ENCODE data around the gene MYH10.

MYH10 gene

DNA sequence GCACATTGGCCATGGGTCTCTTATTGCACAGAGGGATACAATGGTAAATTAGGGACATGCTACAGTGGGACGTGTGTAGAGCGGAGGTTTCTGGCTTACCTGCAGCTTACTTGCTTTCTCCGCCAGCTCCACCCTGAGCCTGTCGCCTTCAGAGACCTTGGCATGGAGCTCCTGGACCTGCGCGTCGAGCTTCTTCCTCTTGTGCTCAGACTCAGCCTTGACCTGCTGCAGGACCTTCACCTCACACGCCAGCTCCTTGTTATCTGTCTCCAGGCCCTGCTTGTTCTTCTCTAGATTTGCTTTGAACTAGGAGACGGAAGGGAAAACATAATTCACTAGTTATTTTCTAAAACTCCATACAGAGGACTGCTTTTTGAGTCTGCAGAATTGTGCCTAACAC is 131.4 kb downstream of the MYH10 start:
- no peak overlapping the region for H3K27ac ChIP-seq
- no peak overlapping the region for H3K4me3 ChIP-seq
- no peaks in the 10 kb centered on the region for H3K9me3 ChIP-seq (ENCODE audit: low read depth, low read length)
- DNase-seq (ENCODE audit: low read depth, low spot score) = no peak
- H3K36me3 ChIP-seq (ENCODE audit: insufficient read depth, low read length) = peaks cover 59% of the 10 kb centered on the region
- H3K9ac ChIP-seq (ENCODE audit: insufficient read length) = no peak overlapping the region
- TF ChIP-seq FOXP2 (optimal IDR thresholded peaks at IDR 0.05; ENCODE audit: control extremely low read depth, extremely low read length, insufficient read depth) (no peak), POLR2AphosphoS5 (IDR thresholded peaks at IDR 0.05; ENCODE audit: borderline replicate concordance, low read depth, low read length) (no peak), EZH2 (IDR thresholded peaks at IDR 0.05) (no peak)

DNA sequence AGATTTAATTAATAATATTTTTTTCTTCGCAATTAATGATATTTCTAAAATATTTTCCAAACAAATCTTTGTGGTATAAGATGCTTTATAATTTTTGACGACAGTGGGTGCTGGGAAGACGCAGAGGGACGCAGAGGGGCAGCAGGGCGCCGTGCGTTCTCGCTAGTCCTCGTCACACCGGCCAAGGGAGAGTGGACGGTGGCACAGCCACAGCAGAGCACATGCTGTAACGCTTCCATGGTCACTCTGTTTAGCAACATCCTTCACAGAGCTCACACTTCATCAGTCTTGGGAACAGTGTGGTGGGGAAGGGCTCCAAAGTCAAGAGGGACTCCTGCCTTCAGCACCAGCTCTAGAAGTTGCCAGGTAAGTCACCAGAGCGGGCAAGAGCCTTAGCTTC is 134.4 kb downstream of the MYH10 start:
- Histone ChIP-seq H3K9me3 (ENCODE audit: low read depth, low read length) (no peaks in the 10 kb centered on the region), H3K9ac (ENCODE audit: insufficient read length) (no peak overlapping the region), H3K27ac (no peak overlapping the region), H3K36me3 (ENCODE audit: insufficient read depth, low read length) (peaks cover 82% of the 10 kb centered on the region), H3K4me3 (no peak overlapping the region)
- DNase-seq (ENCODE audit: low read depth, low spot score) = no peak
- TF ChIP-seq POLR2AphosphoS5 (IDR thresholded peaks at IDR 0.05; ENCODE audit: borderline replicate concordance, low read depth, low read length) (no peak), EZH2 (IDR thresholded peaks at IDR 0.05) (no peak), FOXP2 (optimal IDR thresholded peaks at IDR 0.05; ENCODE audit: control extremely low read depth, extremely low read length, insufficient read depth) (no peak)

DNA sequence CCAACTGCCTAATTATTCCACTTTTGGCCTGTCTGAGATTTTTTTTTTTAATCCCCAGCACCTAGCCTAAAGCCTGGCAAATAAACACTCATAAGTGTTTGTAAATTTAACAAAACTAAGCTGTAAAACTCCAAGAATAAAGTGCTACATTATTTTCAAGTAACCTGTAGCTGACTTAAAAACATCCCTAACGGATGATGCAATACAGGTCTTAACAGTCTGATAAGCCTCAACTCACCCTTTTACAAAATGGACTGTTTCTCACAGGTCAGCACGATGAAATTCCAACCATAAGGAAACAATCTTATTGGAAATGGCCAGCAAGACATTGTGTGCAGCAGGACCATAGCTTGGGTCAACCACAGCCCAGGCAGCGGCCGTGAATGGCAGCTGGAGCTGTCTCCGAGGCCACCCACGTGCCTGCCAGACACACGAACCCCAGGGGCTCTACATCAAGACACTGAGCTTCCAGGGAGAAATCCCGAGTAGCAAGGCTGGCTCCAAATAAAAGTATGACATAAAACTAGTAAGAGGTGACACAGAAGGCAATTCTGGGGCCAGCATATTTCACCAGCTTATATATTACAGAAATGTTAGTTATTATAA is 135.9 kb downstream of the MYH10 start:
- no peaks in the 10 kb centered on the region for H3K9me3 ChIP-seq (ENCODE audit: low read depth, low read length)
- no peak overlapping the region for H3K9ac ChIP-seq (ENCODE audit: insufficient read length)
- peak overlapping the region; percentile 48 for H3K27ac ChIP-seq
- DNase-seq (ENCODE audit: low read depth, low spot score) = no peak
- no peak overlapping the region for H3K4me3 ChIP-seq
- TF ChIP-seq EZH2 (IDR thresholded peaks at IDR 0.05) (no peak), FOXP2 (optimal IDR thresholded peaks at IDR 0.05; ENCODE audit: control extremely low read depth, extremely low read length, insufficient read depth) (no peak), POLR2AphosphoS5 (IDR thresholded peaks at IDR 0.05; ENCODE audit: borderline replicate concordance, low read depth, low read length) (no peak)
- peaks cover 78% of the 10 kb centered on the region for H3K36me3 ChIP-seq (ENCODE audit: insufficient read depth, low read length)

DNA sequence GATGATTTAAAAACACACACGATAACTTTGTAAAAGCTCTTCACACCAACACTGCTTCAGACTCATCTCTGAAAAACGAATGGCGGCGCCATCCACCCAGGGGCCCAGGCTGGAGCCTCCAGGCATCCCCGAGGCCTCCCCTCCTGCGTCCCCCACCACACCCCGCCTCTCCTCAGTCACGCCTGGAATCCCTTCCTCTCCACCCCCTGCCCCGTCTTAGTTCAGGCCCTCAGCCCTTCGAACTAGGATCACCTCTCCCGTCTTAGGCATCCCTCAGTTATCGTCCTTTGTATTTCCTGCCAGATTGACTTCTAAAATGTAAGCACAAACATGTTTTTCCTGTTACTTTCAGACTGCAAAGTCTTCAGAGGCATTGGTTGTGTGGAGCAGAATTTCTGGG is 136.5 kb downstream of the MYH10 start:
- H3K27ac ChIP-seq = peak overlapping the region; percentile 48; the same call in 1 of the 2 replicates

DNA sequence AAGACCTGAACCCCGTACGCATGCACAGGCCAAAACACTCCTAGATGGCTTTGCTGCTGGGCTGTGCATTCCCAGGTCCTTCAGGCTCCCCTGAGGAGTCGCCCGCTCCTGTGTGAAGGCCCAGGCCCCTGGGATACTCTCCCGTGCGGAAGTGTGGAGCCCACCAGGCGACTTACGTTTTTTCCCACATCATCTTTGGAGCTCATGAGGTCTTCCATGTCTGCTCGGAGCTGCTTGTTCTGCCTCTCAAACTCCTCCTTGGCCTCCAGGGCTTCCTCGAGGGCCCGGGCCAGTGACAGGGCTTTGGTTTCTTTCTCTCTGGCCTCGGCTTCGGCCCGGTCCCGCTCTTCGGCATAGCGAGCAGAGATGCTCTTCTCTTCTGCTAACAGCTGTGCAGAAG is 138.4 kb downstream of the MYH10 start:
- TF ChIP-seq EZH2 (IDR thresholded peaks at IDR 0.05) (no peak), POLR2AphosphoS5 (IDR thresholded peaks at IDR 0.05; ENCODE audit: borderline replicate concordance, low read depth, low read length) (no peak), FOXP2 (optimal IDR thresholded peaks at IDR 0.05; ENCODE audit: control extremely low read depth, extremely low read length, insufficient read depth) (no peak)
- Histone ChIP-seq H3K36me3 (ENCODE audit: insufficient read depth, low read length) (peaks cover 81% of the 10 kb centered on the region), H3K4me3 (no peak overlapping the region), H3K27ac (no peak overlapping the region), H3K9me3 (ENCODE audit: low read depth, low read length) (no peaks in the 10 kb centered on the region), H3K9ac (ENCODE audit: insufficient read length) (no peak overlapping the region)
- no peak for DNase-seq (ENCODE audit: low read depth, low spot score)

More for the DNA sequence above, 136.5 kb downstream of the MYH10 start:
- TF ChIP-seq EZH2 (IDR thresholded peaks at IDR 0.05) (no peak), POLR2AphosphoS5 (IDR thresholded peaks at IDR 0.05; ENCODE audit: borderline replicate concordance, low read depth, low read length) (no peak), FOXP2 (optimal IDR thresholded peaks at IDR 0.05; ENCODE audit: control extremely low read depth, extremely low read length, insufficient read depth) (no peak)
- no peak for DNase-seq (ENCODE audit: low read depth, low spot score)
- Histone ChIP-seq H3K36me3 (ENCODE audit: insufficient read depth, low read length) (peaks cover 74% of the 10 kb centered on the region), H3K9ac (ENCODE audit: insufficient read length) (no peak overlapping the region), H3K9me3 (ENCODE audit: low read depth, low read length) (no peaks in the 10 kb centered on the region), H3K4me3 (no peak overlapping the region)

DNA sequence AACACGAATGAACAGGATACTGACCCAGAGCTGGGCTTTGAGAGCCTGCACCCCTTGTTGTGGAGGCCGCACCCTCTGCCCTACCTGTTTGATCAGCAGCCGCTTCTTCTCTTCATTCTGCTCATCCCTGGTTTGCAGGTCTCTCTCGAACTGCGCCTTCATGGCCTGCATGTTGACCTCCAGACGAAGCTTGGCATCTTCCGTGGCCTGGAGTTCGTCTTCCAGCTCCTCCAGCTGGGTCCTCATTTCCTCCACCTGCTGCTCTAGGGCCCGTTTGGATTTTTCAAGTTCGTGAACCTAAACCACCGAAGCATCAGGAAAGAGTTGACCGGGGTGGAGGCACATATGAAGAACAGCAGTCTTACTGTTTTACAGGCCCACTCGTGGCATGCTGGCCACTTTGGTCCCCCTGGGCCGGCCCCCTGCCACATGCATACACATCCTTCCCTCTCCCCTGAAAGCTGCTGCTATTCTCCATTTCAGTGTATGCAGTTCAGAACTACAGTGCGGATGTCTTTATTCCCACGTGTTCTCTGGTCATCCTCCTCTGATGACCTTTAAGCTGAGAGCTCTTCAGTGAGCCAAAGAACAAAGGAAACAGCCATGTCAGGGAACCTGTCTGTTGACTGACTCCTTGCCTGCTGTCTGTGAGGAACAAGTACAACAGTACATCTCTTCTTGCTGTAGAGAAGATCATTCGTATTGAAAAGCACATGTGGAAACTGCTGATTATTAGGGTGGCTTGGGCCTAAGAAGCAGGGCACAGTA is 140.1 kb downstream of the MYH10 start:
- Histone ChIP-seq H3K36me3 (ENCODE audit: insufficient read depth, low read length) (peaks cover 85% of the 10 kb centered on the region), H3K9me3 (ENCODE audit: low read depth, low read length) (peaks cover 5% of the 10 kb centered on the region; the same call in 1 of the 2 replicates), H3K9ac (ENCODE audit: insufficient read length) (no peak overlapping the region), H3K4me3 (no peak overlapping the region), H3K27ac (no peak overlapping the region)
- TF ChIP-seq FOXP2 (optimal IDR thresholded peaks at IDR 0.05; ENCODE audit: control extremely low read depth, extremely low read length, insufficient read depth) (no peak), POLR2AphosphoS5 (IDR thresholded peaks at IDR 0.05; ENCODE audit: borderline replicate concordance, low read depth, low read length) (no peak), EZH2 (IDR thresholded peaks at IDR 0.05) (no peak)
- no peak for DNase-seq (ENCODE audit: low read depth, low spot score)

DNA sequence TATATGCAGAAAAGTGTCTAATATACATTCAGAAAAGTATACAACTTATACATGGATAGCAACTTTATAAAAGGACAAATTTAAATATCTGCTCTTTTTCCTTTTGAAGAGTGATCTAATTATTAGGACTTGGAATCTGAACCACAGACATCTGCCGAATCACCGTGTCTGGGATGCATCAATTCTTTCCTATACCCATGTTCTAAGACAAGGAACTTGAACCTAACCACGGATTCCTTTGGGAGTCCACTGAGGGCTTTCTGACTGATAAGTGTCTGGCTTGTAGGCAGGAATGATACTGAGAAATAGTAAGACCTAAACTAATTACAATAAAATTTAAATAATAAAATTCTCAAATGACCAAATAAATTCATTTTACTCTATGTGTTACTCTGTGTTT is 140.7 kb downstream of the MYH10 start:
- no peak for DNase-seq (ENCODE audit: low read depth, low spot score)
- Histone ChIP-seq H3K9ac (ENCODE audit: insufficient read length) (no peak overlapping the region), H3K4me3 (no peak overlapping the region), H3K27ac (no peak overlapping the region), H3K9me3 (ENCODE audit: low read depth, low read length) (peaks cover 9% of the 10 kb centered on the region; the same call in 1 of the 2 replicates), H3K36me3 (ENCODE audit: insufficient read depth, low read length) (peaks cover 85% of the 10 kb centered on the region)
- TF ChIP-seq EZH2 (IDR thresholded peaks at IDR 0.05) (no peak), FOXP2 (optimal IDR thresholded peaks at IDR 0.05; ENCODE audit: control extremely low read depth, extremely low read length, insufficient read depth) (no peak)

DNA sequence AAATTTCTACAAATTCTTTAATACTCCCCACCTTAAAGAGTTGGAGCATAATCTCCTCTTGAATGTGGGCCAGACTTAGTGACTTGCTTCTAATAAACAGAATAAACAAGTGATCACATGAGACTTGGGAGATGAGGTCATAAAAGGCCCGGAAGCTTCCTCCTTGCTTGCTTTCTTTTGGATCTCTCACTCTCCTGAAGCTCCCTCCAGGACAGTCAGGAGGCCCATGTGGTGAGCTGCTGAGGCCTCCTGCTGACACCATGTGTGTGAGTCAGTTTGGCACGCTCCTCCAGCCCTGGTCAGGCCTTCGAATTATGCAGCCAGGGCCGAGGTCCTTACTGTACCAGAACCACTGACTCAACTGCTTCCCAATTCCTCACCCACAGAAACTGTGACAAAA is 141.6 kb downstream of the MYH10 start:
- peaks cover 84% of the 10 kb centered on the region for H3K36me3 ChIP-seq (ENCODE audit: insufficient read depth, low read length)
- DNase-seq (ENCODE audit: low read depth, low spot score) = no peak

More for the DNA sequence above, 141.6 kb downstream of the MYH10 start:
- no peak overlapping the region for H3K4me3 ChIP-seq
- no peak overlapping the region for H3K9ac ChIP-seq (ENCODE audit: insufficient read length)
- H3K9me3 ChIP-seq (ENCODE audit: low read depth, low read length) = peaks cover 9% of the 10 kb centered on the region; the same call in 1 of the 2 replicates
- no peak overlapping the region for H3K27ac ChIP-seq
- TF ChIP-seq EZH2 (IDR thresholded peaks at IDR 0.05) = no peak
- no peak for TF ChIP-seq POLR2AphosphoS5 (IDR thresholded peaks at IDR 0.05; ENCODE audit: borderline replicate concordance, low read depth, low read length)
- no peak for TF ChIP-seq FOXP2 (optimal IDR thresholded peaks at IDR 0.05; ENCODE audit: control extremely low read depth, extremely low read length, insufficient read depth)
